Fibroblast of pulmonary artery (primary cell): ENCODE data around the gene PHF21A.
"Not testable (repeated sequence)": the region's sequence is repeated elsewhere in the genome, so short reads cannot be mapped to it uniquely, and the experiment has no call there.

Experiments used
- DNase-seq: peaks from one replicate; pipeline ENCODE4 v3.0.0-alpha.2; 2010; ENCODE audit warnings: low read depth
- H3K4me3 ChIP-seq: replicated peaks from 2 replicates; pipeline ENCODE4 v1.5.1; 2011; ENCODE audit warnings: low read depth, mild to moderate bottlenecking, control low read depth, low read length, moderate library complexity
- CTCF ChIP-seq: IDR thresholded peaks from 2 replicates; pipeline ENCODE4 v1.5.1; 2011; ENCODE audit warnings: mild to moderate bottlenecking, control low read depth, low read length, inconsistent platforms; ENCODE audit errors: missing control alignments

Gene PHF21A

DNA sequence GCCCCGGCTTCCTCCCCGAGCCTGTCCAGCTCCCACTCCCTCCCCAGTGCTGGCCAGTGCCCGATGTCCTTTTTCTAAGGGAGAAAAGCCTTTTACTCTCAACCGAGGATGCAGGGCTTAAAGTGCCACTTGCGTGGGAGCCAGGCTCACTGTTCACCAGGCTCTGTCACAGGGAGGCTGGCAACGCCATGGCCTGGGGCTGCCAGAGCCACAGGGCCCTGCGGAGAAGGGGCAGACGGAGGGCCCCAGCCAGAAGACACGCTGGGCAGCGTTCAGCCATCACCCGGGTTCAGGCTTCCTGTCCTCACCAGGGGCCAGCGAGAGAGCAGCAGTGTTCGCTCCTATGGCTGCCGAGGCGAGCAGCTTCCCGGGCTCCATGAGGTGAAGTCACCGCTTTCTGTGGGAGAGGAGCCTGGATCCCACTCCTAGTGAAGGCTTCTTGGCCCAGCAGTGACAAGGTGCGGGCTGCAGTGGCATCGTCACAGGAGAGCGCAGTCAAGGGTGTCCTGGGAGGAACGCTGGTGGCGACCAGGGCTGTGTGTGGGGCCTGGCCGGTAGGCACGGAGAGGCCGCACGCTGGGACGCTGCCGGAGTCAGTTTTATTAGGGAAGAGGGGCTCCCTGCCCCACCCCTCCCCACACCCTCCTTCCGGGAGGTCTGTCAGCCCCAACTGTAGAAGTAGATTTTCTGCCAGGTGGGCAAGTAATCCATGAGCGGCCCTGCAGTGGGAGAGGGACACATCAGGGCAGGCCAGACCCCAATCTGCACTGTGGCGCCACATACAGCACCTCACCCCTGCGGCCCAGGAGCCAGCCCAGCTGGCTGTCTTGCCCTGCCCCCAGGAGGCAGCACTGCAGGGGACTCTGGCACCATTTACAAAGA is 211.4 kb downstream of the PHF21A start:
- no peak for TF ChIP-seq CTCF
- no peak for DNase-seq
- H3K4me3 ChIP-seq, result no peak overlapping the region

GRCh38 chr11:45907911-45908370 is 213.3 kb downstream of the PHF21A start:
- no peak for DNase-seq
- no peak for TF ChIP-seq CTCF
- H3K4me3 ChIP-seq, result no peak overlapping the region

- no peak for TF ChIP-seq CTCF
- no peak for DNase-seq
- no peak within 1 kb of the TSS for H3K4me3 ChIP-seq
Observed at GRCh38 chr11:45906965-45907611, 214.2 kb downstream of the PHF21A start, which contains the start of gene FREY1. Gene FREY1 (minus strand): TSS chr11:45907271. CDS start chr11:45907245, 26 bp downstream.

DNA sequence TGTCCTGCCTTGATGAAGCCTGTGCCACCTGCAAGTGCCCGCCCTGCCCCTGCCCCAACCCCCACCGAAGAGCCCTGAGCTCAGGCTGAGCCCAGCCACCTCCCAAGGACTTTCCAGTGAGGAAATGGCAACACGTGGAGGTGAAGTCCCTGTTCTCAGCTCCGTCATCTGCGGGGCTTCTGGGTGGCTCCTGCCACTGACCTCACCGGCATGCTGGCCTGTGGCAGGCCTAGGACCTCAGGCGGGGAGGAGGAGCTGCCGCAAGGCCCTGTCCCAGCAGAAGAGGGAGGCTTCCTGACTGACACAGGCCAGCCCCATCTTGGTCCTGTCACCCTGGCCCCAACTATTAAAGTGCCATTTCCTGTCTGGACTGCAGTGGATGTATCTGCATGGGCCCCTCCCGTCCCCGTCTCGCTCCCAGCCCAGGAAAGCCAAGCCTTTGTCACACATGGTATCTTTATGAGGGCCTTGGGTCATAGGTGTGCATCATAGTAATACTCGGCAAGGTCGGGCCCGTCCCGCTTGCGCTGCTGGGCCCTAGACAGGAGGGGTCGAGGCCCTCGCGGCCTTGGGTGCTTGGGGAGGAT is 215.1 kb downstream of the PHF21A start:
- H3K4me3 ChIP-seq, result no peak overlapping the region
- DNase-seq, result no peak
- no peak for TF ChIP-seq CTCF

DNA sequence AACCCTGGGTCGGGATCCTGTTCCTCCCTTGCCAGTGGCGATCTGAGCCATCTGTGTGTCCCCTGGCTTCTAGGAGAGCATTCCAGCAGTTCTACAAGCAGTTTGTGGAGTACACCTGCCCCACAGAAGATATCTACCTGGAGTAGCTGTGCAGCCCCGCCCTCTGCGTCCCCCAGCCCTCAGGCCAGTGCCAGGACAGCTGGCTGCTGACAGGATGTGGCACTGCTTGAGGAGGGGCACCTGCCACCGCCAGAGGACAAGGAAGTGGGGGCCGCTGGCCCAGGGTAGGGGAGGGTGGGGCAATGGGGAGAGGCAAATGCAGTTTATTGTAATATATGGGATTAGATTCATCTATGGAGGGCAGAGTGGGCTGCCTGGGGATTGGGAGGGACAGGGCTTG is 215.7 kb downstream of the PHF21A start:
- not testable (repeated sequence) for DNase-seq, H3K4me3 ChIP-seq

DNA sequence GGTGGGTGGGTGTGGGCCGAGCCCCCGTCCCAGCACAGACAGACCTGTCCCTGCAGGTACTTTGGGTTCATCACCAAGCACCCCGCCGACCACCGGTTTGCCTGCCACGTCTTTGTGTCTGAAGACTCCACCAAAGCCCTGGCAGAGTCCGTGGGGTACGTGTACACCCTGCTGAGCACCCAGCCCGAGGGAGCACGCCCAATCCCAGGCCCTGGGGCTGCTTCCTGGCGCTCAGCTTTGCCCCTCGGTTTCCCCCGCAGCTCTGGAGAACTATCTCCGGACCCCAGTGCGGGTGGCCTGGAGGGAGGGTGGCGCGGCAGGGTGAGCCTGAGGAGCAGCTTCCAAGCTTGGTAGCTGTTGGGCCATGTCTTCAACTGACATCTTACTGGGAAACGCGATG is 216.2 kb downstream of the PHF21A start:
- no peak overlapping the region for H3K4me3 ChIP-seq
- TF ChIP-seq CTCF, result no peak
- DNase-seq, result no peak

DNA sequence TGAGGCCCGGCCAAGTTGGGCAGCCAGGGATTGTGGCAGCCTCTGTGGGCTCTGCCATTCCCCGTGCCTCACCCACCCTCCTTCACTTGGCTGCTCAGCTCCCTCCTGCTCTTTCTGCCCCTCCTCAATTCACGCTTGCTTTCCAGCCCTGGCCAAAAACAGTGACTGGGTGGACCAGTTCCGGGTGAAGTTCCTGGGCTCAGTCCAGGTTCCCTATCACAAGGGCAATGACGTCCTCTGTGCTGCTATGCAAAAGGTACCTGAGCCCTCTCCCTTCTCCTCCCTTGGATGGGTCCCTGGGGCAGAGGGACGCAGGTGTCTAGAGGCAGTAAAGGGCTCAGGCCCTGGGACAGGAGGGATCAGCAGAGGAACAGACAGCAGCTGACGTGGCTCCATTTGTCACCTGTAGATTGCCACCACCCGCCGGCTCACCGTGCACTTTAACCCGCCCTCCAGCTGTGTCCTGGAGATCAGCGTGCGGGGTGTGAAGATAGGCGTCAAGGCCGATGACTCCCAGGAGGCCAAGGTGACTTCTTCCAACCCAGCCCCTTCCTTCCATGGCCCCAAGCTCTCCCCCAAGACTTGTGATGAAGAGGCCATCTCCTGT is 216.8 kb downstream of the PHF21A start:
- no peak overlapping the region for H3K4me3 ChIP-seq
- TF ChIP-seq CTCF, result no peak
- no peak for DNase-seq
